AG09309 (cell line): Measurements from ENCODE around the gene CLEC17A.
"Not testable (repeated sequence)": the region's sequence is repeated elsewhere in the genome, so short reads cannot be mapped to it uniquely, and the experiment has no call there.

Source experiments
- DNase-seq: peaks from one replicate; pipeline ENCODE4 v3.0.0-alpha.2; 2010; ENCODE audit warnings: low read depth
- H3K4me3 ChIP-seq: 2 replicates; pipeline ENCODE4 v1.5.1; 2011; ENCODE audit warnings: mild to moderate bottlenecking, low read depth, low read length, moderate library complexity; ENCODE audit not compliant: control insufficient read depth
- TF ChIP-seq, protein P1 (sequence below): IDR thresholded peaks from 2 replicates; pipeline ENCODE4 v1.5.1; 2011; ENCODE audit warnings: mild to moderate bottlenecking, low read depth, low read length, inconsistent platforms; ENCODE audit not compliant: insufficient read depth, control insufficient read depth; ENCODE audit errors: missing control alignments

The CLEC17A gene

DNA sequence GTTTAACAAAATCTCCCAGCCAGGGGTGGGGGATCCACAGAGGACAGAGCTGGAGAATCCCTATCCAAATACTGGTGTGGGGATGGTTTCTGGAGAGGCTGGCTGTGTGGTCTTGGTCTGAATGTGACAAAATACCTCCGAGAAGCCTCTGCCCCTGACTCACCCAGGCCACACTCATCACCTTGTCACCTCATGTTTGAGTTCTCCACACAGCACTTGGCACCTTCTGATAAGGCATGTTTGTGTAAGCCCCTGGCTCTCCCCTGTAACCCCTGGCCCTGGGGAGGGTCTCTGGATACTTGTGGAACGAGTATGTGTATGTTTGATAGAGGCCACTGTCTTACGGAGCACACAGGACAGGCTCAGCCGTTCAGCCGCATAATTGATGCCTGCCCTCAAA is 38.8 kb upstream of the CLEC17A start:
- TF ChIP-seq, protein P1, sequence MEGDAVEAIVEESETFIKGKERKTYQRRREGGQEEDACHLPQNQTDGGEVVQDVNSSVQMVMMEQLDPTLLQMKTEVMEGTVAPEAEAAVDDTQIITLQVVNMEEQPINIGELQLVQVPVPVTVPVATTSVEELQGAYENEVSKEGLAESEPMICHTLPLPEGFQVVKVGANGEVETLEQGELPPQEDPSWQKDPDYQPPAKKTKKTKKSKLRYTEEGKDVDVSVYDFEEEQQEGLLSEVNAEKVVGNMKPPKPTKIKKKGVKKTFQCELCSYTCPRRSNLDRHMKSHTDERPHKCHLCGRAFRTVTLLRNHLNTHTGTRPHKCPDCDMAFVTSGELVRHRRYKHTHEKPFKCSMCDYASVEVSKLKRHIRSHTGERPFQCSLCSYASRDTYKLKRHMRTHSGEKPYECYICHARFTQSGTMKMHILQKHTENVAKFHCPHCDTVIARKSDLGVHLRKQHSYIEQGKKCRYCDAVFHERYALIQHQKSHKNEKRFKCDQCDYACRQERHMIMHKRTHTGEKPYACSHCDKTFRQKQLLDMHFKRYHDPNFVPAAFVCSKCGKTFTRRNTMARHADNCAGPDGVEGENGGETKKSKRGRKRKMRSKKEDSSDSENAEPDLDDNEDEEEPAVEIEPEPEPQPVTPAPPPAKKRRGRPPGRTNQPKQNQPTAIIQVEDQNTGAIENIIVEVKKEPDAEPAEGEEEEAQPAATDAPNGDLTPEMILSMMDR, result no peak
- no peak overlapping the region for H3K4me3 ChIP-seq
- DNase-seq, result no peak

DNA sequence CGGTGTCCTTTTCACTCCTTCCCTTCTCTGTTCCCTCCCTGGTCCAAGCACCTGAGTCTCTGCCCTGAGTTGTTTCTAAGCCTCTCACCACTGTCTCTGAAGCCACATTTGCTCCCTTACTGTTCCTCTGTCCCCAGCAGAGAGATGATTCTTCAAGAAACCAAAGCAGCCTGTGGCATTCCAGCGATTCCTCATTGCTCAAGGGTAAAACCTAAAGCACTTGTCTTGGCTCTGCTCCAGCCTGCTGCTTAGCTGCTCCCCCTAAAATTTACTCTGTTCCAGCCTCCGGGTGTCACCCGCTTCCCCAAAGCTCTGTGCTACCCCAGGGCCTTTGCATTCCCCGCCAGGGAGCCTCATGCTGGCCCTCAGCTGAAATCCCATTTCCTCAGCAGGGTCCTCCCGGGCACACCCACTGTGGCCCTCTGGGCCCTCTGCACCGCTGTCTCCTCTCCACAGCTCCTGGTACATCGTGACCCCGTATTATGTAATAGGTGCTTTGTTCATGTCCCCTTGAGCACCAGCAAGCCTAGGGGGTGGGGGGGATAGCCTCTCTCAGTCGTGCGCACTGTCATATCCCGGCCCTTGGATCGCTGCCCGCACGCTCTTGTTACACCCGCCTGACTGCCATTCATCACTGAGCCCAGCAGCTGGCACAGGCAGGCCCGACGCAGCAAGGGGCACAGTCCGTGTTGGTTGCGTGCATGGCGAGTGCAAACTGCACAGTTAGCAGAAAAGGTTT is 37.7 kb upstream of the CLEC17A start:
- TF ChIP-seq, protein P1, result no peak
- H3K4me3 ChIP-seq, result no peak overlapping the region
- no peak for DNase-seq

DNA sequence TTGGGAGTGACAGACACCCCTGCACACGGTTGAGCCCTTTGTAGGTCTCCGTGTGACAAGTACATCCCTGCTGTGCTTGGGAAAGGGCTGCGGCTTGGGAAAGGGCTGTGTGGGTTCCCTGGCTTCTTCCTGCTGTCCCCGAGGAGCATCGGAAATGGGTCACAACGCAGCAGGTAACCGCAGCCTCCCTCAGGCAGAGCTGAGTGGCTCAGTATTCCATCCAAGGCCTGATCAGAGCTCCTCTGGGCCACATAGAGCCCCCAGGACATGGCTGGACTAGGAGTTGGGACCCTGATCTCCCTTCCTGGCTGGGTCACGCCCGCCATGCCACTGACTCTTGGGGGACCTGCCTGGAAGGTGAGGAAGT is 37.2 kb upstream of the CLEC17A start:
- no peak for DNase-seq
- no peak overlapping the region for H3K4me3 ChIP-seq
- TF ChIP-seq, protein P1, result no peak

DNA sequence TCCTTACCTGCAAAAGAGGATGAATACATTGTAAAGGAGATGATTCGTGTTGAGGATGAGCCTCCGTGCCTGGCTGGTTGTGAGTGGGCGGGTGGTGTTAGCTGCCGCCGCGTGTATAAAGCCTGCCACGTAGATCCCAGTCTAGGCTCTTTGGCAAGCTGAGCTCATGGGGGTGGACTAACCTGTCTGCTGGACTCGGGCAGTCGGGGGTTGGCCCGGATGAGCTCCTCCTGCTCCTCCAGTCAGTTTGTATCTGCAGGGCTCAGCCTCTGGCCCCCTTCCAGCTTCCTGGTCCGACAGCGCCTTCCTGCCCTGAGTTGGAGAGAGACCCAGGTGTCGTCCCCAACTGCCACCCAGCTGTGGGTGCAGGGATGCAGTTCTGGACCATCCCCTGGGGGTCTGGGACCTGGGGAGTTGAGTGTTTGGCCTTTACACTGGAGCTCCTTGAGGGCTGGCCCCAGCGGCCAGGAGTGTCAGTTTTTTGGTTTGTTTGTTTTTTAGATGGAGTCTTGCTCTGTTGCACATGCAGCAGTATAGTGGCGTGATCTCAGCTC is 32.6 kb upstream of the CLEC17A start:
- DNase-seq, result no peak
- H3K4me3 ChIP-seq, result no peak overlapping the region
- TF ChIP-seq, protein P1, result no peak

DNA sequence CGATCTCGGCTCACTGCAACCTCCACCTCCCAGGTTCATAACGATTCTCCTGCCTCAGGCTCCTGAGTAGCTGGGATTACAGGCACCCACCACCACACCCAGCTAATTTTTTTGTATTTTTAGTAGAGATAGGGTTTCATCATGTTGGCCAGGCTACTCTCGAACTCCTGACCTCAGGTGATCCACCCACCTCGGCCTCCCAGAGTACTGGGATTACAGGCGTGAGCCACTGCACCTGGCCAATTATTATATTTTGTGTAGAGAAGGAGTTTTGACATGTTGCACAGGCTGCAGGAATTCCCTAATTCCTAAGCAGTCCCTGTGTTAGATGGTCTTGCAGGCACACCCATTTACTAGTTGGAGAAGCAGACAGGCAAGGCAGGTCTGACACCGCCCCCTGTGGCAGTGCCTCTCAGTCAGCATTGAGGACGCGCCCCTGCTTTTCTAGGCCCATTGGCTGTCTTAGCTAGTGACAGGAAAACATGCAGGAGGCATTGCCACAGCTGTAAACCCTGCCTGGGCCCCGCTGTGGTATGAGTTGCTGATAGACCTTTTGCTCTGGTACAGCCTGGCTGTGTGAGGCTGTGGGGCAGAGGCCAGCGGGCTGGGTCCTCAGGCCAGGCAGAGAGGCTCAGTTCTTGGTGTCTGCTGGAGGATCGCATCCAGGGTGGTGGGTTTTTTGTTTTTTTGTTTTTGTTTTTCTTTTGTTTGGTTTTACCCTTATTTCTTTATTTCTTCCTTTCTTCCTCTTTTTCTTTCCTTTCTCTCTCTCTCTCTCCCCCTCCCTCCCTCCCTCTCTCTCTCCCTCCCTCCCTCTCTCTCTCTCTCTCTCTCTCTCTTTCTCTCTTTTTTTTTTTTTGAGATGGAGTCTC is 31.5 kb upstream of the CLEC17A start:
- not testable (repeated sequence) for DNase-seq, H3K4me3 ChIP-seq
- TF ChIP-seq, protein P1, result peak; percentile 2

DNA sequence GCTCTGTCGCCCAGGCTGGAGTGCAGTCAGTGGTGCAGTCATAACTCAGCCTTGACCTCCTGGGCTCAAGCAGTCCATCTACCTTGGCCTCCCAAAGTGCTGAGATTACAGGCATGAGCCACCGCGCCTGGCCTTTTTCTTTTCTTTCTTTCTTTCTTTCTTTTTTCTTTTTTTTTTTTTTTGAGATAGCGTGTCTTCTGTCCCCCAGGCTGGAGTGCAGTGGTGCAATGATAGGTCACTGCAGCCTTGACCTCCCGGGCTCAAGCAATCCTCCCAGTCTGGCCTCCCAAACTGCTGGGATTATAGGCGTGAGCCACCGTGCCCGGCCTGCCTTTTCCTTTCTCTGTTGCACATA is 30.9 kb upstream of the CLEC17A start:
- H3K4me3 ChIP-seq, DNase-seq: not testable (repeated sequence)

DNA sequence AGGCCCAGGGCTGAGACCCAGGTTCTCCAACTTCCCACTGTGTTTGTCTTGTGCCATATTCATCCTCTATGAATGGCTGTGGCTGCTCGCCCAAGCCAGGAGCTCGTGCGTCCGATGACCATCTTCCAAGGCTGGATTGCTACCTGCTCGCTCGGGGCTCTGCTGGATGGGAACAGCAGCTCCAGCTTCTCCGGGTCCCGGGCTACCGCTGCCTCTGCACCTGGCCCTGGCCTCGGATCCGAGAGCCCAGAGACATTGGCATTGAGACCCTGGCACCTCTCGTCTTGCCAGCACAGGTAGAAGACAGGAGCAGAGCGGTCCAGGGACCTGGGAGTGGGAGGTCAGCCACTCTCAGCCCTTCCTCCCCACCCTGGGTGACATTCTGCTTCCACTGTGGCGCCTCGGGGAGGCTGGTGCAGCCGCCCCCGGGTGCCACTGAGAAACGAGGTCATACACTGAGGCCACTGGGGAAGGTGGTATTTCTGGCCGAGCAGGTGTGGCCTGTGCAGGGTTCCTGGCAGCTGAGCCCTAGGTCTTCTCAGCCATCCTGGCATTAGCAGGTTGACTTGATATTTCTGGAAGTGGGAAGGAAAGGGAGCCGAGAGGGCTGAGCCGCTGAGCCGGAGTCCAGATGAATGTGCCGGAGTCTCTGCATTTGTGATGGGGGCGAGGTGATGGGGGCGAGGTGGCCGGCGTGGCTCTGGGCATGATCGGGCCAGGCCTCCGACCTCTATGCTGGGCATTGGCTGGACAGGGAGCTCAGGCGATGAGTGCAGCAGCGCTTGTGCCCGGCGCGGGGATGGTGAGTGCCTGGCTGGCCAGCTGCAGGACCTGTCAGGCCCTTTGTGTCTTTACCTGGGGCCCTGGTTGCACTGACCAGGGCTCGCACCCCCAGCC is 29.6 kb upstream of the CLEC17A start:
- TF ChIP-seq, protein P1, result no peak
- H3K4me3 ChIP-seq, result no peak overlapping the region
- no peak for DNase-seq
